SK-N-SH (cell line): Measurements from ENCODE around the gene ZNF708. TPM values are rescaled to one million over a fixed set of nuclear protein-coding genes. Genes with fewer than 3 reads are reported as not detected.
"Not testable (repeated sequence)": the region's sequence is repeated elsewhere in the genome, so short reads cannot be mapped to it uniquely, and the experiment has no call there.

Experiments
- CTCF ChIA-PET: fragments of 300-600, 350-600 bp; formaldehyde crosslinking; extraction: SDS; loops from one replicate; lab custom pipeline; 2021; lab: Yijun Ruan, JAX
- POLR2A ChIA-PET: fragments of 350-600 bp; sonication (Branson Sonifier 250); formaldehyde crosslinking; extraction: SDS; loops from one replicate; lab custom pipeline; 2020; ENCODE audit warnings: antibody characterized with exemption, inconsistent platforms; lab: Yijun Ruan, JAX
- DNase-seq: peaks from one replicate; pipeline ENCODE4 v3.0.0; 2012
- H2AFZ ChIP-seq: fragments of 200-600 bp; sonication (generic); 2 replicates; pipeline ENCODE4 v1.8.1; 2016; ENCODE audit warnings: antibody characterized with exemption, mild to moderate bottlenecking, low read depth
- H3F3A ChIP-seq: fragments of 200-600 bp; sonication (generic); replicated peaks from 2 replicates; pipeline ENCODE3; 2016; ENCODE audit warnings: antibody characterized with exemption, mild to moderate bottlenecking; ENCODE audit not compliant: insufficient read depth
- H3K27ac ChIP-seq, 2 experiments: fragments of 200-500 bp in 1 of 2; fragments of 200-600 bp in 1 of 2; sonication (Bioruptor generic) in 1 of 2; sonication (generic), shearing (Covaris generic) in 1 of 2; 2 replicates each; pipeline versions ENCODE4 v1.5.1 to v1.6.1; 2014 to 2016; ENCODE audit warnings: low read depth in 2 of 2, inconsistent platforms in 1 of 2, low read length in 1 of 2, mild to moderate bottlenecking in 1 of 2, mixed read lengths in 1 of 2
- H3K27me3 ChIP-seq: fragments of 200-600 bp; sonication (generic), shearing (Covaris generic); 2 replicates; pipeline ENCODE4 v1.6.1; 2016; ENCODE audit warnings: mixed run types; ENCODE audit not compliant: insufficient read depth
- H3K36me3 ChIP-seq, 2 experiments: fragments of 200-500 bp in 1 of 2; fragments of 200-600 bp in 1 of 2; sonication (Bioruptor generic) in 1 of 2; sonication (generic) in 1 of 2; replicated peaks in 1 of 2; 2 replicates each; pipeline versions ENCODE3 to v1.5.1; 2014 to 2016; ENCODE audit warnings: low read length in 1 of 2, mild to moderate bottlenecking in 1 of 2; ENCODE audit not compliant: insufficient read depth in 2 of 2, control insufficient read depth in 1 of 2
- H3K4me1 ChIP-seq, 2 experiments: fragments of 200-500 bp in 1 of 2; fragments of 200-600 bp in 1 of 2; sonication (Bioruptor generic) in 1 of 2; sonication (generic), shearing (Covaris generic) in 1 of 2; 2 replicates each; pipeline versions ENCODE4 v1.5.1 to v1.6.1; 2014 to 2016; ENCODE audit warnings: low read depth in 1 of 2, low read length in 1 of 2, mixed run types in 1 of 2; ENCODE audit not compliant: insufficient read depth in 2 of 2, control insufficient read depth in 1 of 2
- H3K4me2 ChIP-seq: fragments of 200-600 bp; sonication (generic), shearing (Covaris generic); 2 replicates; pipeline ENCODE4 v1.6.1; 2017; ENCODE audit warnings: mixed run types
- H3K4me3 ChIP-seq, 2 experiments: fragments of 200-500 bp in 1 of 2; fragments of 200-600 bp in 1 of 2; sonication (Bioruptor generic) in 1 of 2; sonication (generic), shearing (Covaris generic) in 1 of 2; 2 replicates each; pipeline versions ENCODE4 v1.5.1 to v1.8.1; 2014 to 2016; ENCODE audit warnings: low read depth in 2 of 2, inconsistent platforms in 1 of 2, low read length in 1 of 2, mild to moderate bottlenecking in 1 of 2, mixed read lengths in 1 of 2, moderate library complexity in 1 of 2
- H3K79me2 ChIP-seq: fragments of 200-600 bp; sonication (generic); 2 replicates; pipeline ENCODE4 v1.8.1; 2017; ENCODE audit warnings: mild to moderate bottlenecking; ENCODE audit not compliant: insufficient read depth
- H3K9ac ChIP-seq: fragments of 200-600 bp; sonication (generic); 2 replicates; pipeline ENCODE4 v1.6.1; 2017; ENCODE audit warnings: mixed run types
- H3K9me2 ChIP-seq: fragments of 200-600 bp; sonication (generic); 2 replicates; pipeline ENCODE4 v1.6.1; 2017; ENCODE audit warnings: mixed run types
- H3K9me3 ChIP-seq: fragments of 200-600 bp; sonication (generic); 2 replicates; pipeline ENCODE4 v1.6.1; 2017; ENCODE audit warnings: mixed run types, mild to moderate bottlenecking, moderate library complexity
- H4K20me1 ChIP-seq: fragments of 200-600 bp; sonication (generic); 2 replicates; pipeline ENCODE4 v1.6.1; 2017; ENCODE audit warnings: mild to moderate bottlenecking, mixed run types; ENCODE audit not compliant: insufficient read depth
- CHD2 ChIP-seq: fragments of 150-350 bp; IDR thresholded peaks from 2 replicates; pipeline ENCODE4 v1.6.1; 2018; ENCODE audit warnings: low read length; ENCODE audit not compliant: partially characterized antibody
- EP300 ChIP-seq, 2 experiments: IDR thresholded peaks; 2 replicates each; pipeline versions ENCODE4 v1.4.0 to v1.6.1; 2012; ENCODE audit warnings: borderline replicate concordance in 1 of 2, low read depth in 1 of 2, low read length in 1 of 2
- FOXJ3 ChIP-seq: sonication (generic); formaldehyde crosslinking; IDR thresholded peaks from 2 replicates; pipeline ENCODE4 v1.5.1; 2020; ENCODE audit warnings: mild to moderate bottlenecking, missing genetic modification reagents
- FOXM1 ChIP-seq: IDR thresholded peaks from 2 replicates; pipeline ENCODE4 v1.4.0; 2012; ENCODE audit warnings: low read depth, mild to moderate bottlenecking
- GABPA ChIP-seq: IDR thresholded peaks from 2 replicates; pipeline ENCODE4 v1.4.0; 2012; ENCODE audit warnings: low read depth, mild to moderate bottlenecking
- IRF3 ChIP-seq: fragments of 150-350 bp; IDR thresholded peaks from 2 replicates; pipeline ENCODE4 v1.6.1; 2016; ENCODE audit warnings: mild to moderate bottlenecking, low read depth, low read length
- JUND ChIP-seq: IDR thresholded peaks from 2 replicates; pipeline ENCODE4 v1.4.0; 2012
- NRF1 ChIP-seq: IDR thresholded peaks from 2 replicates; pipeline ENCODE4 v1.6.1; 2012; ENCODE audit warnings: low read depth, mild to moderate bottlenecking, low read length
- POLR2AphosphoS5 ChIP-seq: IDR thresholded peaks from 2 replicates; pipeline ENCODE4 v1.6.1; 2012; ENCODE audit warnings: low read depth, low read length
- RAD21 ChIP-seq: IDR thresholded peaks from 2 replicates; pipeline ENCODE4 v1.6.1; 2012; ENCODE audit warnings: mild to moderate bottlenecking, low read length
- SMC3 ChIP-seq: IDR thresholded peaks from 2 replicates; pipeline ENCODE4 v1.6.1; 2012; ENCODE audit warnings: low read depth, low read length, improper control_type of control experiment
- TAF1 ChIP-seq: IDR thresholded peaks from 2 replicates; pipeline ENCODE4 v1.6.1; 2012; ENCODE audit warnings: low read depth, mild to moderate bottlenecking, low read length, moderate library complexity, borderline replicate concordance
- TEAD4 ChIP-seq: IDR thresholded peaks from 2 replicates; pipeline ENCODE4 v1.4.0; 2012; ENCODE audit warnings: mild to moderate bottlenecking, borderline replicate concordance; ENCODE audit not compliant: insufficient read depth
- USF1 ChIP-seq: IDR thresholded peaks from 2 replicates; pipeline ENCODE4 v1.4.0; 2012; ENCODE audit warnings: low read depth, borderline replicate concordance
- WGBS: methylation state at CpG from one replicate; pipeline ENCODE4 v1.1.6; 2017; ENCODE audit warnings: low lambda C conversion rate; 5-methylcytosine and 5-hydroxymethylcytosine counted together
- polyA plus RNA-seq, 3 experiments: library from polyadenylated mRNA; depleted of rRNA; stranded (reverse); fragments of >200 nt; gene quantifications; 2 replicates each; pipeline ENCODE4 v1.2.3, GENCODE V29; 2012
- TF ChIP-seq, protein P1 (sequence below): IDR thresholded peaks from 2 replicates; pipeline ENCODE4 v1.4.0; 2012; ENCODE audit warnings: low read depth, borderline replicate concordance

Gene ZNF708
- polyA plus RNA-seq, 1 of the 3 experiments (the other 2 are of a cell fraction), result 1.0 TPM

DNA sequence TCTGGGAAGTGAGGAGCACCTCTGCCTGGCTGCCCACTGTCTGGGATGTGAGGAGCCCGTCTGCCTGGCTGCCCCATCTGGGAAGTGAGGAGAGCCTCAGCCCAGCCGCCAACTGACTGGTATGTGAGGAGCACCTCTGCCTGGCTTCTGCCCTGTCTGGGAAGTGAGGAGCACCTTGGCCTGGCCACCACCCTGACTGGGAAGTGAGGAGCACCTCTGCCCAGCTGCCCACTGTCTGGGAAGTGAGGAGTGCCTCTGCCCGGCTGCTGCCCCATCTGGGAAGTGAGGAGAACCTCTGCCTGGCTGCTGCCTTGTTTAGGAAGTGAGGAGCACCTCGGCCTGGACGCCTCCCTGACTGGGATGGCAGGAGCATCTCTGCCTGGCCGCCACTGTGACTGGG is 64.8 kb downstream of the ZNF708 start:
- Histone ChIP-seq H3K4me2 (no peak overlapping the region), H3K4me3 (no peak overlapping the region), H3K27ac (no peak overlapping the region), H3K9me2 (no peaks in the 10 kb centered on the region), H3K9ac (no peak overlapping the region), H4K20me1 (no peaks in the 10 kb centered on the region), H2AFZ (no peak overlapping the region), H3K27me3 (no peaks in the 10 kb centered on the region), H3F3A (no peaks in the 10 kb centered on the region), H3K9me3 (no peaks in the 10 kb centered on the region), H3K79me2 (no peaks in the 10 kb centered on the region), H3K36me3 (no peaks in the 10 kb centered on the region), H3K4me1 (no peaks in the 10 kb centered on the region)
- DNase-seq, result no peak
- ChIA-PET CTCF (no interaction called here), POLR2A (interaction anchor here (0.6 kb wide), 1 partner anchor 137 kb away, joined by 3 read pairs; no protein-coding TSS in a partner anchor)
- WGBS, result no CpG with 5 or more reads among the region's 6 CpGs
- TF ChIP-seq SMC3, result no peak
- no peak for TF ChIP-seq GABPA
- TF ChIP-seq TEAD4, result no peak
- no peak for TF ChIP-seq EP300 (IDR thresholded peaks at IDR 0.05; ENCODE audit: borderline replicate concordance in 1 of 2, low read depth in 1 of 2, low read length in 1 of 2)
- TF ChIP-seq, protein P1, sequence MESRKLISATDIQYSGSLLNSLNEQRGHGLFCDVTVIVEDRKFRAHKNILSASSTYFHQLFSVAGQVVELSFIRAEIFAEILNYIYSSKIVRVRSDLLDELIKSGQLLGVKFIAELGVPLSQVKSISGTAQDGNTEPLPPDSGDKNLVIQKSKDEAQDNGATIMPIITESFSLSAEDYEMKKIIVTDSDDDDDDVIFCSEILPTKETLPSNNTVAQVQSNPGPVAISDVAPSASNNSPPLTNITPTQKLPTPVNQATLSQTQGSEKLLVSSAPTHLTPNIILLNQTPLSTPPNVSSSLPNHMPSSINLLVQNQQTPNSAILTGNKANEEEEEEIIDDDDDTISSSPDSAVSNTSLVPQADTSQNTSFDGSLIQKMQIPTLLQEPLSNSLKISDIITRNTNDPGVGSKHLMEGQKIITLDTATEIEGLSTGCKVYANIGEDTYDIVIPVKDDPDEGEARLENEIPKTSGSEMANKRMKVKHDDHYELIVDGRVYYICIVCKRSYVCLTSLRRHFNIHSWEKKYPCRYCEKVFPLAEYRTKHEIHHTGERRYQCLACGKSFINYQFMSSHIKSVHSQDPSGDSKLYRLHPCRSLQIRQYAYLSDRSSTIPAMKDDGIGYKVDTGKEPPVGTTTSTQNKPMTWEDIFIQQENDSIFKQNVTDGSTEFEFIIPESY, result no peak
- TF ChIP-seq FOXJ3 (CRISPR knock-in tag), result no peak

DNA sequence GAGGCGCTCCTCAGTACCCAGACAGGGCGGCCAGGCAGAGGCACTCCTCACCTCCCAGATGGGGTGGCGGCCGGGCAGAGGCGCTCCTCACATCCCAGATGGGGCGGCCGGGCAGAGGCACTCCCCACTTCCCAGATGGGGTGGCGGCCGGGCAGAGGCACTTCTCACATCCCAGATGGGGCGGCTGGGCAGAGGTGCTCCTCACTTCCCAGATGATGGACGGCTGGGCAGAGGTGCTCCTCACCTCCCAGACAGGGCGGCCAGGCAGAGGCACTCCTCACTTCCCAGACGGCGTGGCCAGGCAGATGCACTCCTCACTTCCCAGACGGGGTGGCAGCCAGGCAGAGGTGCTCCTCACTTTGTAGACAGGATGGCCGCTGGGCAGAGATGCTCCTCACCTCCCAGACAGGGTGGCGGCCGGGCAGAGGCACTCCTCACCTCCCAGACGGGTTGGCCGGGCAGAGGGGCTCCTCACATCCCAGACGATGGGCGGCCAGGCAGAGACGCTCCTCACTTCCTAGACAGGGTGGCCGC is 68.3 kb downstream of the ZNF708 start:
- not testable (repeated sequence) for H3K27ac ChIP-seq, H3F3A ChIP-seq
- WGBS, result 56% methylated on average over 10 of the region's 24 CpGs

GRCh38 chr19:21260164-21260847 is 68.9 kb downstream of the ZNF708 start:
- Histone ChIP-seq H3K4me2 (no peak overlapping the region), H3K9me3 (no peaks in the 10 kb centered on the region), H3K79me2 (no peaks in the 10 kb centered on the region), H2AFZ (no peak overlapping the region), H3K9me2 (no peaks in the 10 kb centered on the region), H3K27me3 (no peaks in the 10 kb centered on the region), H3K36me3 (no peaks in the 10 kb centered on the region), H3K27ac (no peak overlapping the region), H3K4me3 (no peak overlapping the region), H3F3A (no peaks in the 10 kb centered on the region), H3K4me1 (no peaks in the 10 kb centered on the region), H3K9ac (no peak overlapping the region), H4K20me1 (no peaks in the 10 kb centered on the region)
- POLR2A ChIA-PET, result no interaction called here
- CTCF ChIA-PET, result no interaction called here
- no peak for DNase-seq
- WGBS, result 76% methylated on average over 14 of the region's 36 CpGs
- TF ChIP-seq TAF1 (no peak), FOXJ3 (CRISPR knock-in tag) (no peak), CHD2 (no peak), EP300 (IDR thresholded peaks at IDR 0.05; ENCODE audit: borderline replicate concordance in 1 of 2, low read depth in 1 of 2, low read length in 1 of 2) (no peak), RAD21 (no peak), JUND (no peak), IRF3 (no peak), USF1 (no peak), SMC3 (no peak), FOXM1 (no peak), POLR2AphosphoS5 (no peak), NRF1 (no peak)
- TF ChIP-seq, protein P1, result no peak

More for the DNA sequence above, 68.3 kb downstream of the ZNF708 start:
- H3K79me2 ChIP-seq, DNase-seq, H3K9me2 ChIP-seq, CTCF ChIA-PET, H3K27me3 ChIP-seq, H3K9ac ChIP-seq, H2AFZ ChIP-seq, H3K4me2 ChIP-seq, H3K9me3 ChIP-seq, H3K4me1 ChIP-seq, POLR2A ChIA-PET, H3K4me3 ChIP-seq, H4K20me1 ChIP-seq, H3K36me3 ChIP-seq: not testable (repeated sequence)
